Osteoblast (primary cell): ENCODE measurements around the gene LZTFL1. TPM values are rescaled to one million over a fixed set of nuclear protein-coding genes. Genes with fewer than 3 reads are reported as not detected.

Experiments
- DNase-seq: peaks from one replicate; pipeline ENCODE4 v3.0.0; 2011; ENCODE audit warnings: low spot score, mixed read lengths; ENCODE audit not compliant: insufficient read length; ENCODE audit errors: missing footprints
- H2AFZ ChIP-seq: 2 replicates; pipeline ENCODE4 v1.6.0; 2011; ENCODE audit warnings: mild to moderate bottlenecking, low read length
- H3K27ac ChIP-seq: 2 replicates; pipeline ENCODE4 v1.5.1; 2011; ENCODE audit warnings: mild to moderate bottlenecking, low read depth, low read length, moderate library complexity
- H3K27me3 ChIP-seq: 2 replicates; pipeline ENCODE4 v1.6.0; 2012; ENCODE audit warnings: mild to moderate bottlenecking, control low read depth, inconsistent platforms, low read length, moderate library complexity; ENCODE audit not compliant: insufficient read depth
- H3K36me3 ChIP-seq: 2 replicates; pipeline ENCODE4 v1.5.1; 2011; ENCODE audit warnings: mild to moderate bottlenecking, low read length, control low read depth, moderate library complexity; ENCODE audit not compliant: insufficient read depth
- H3K4me1 ChIP-seq: 2 replicates; pipeline ENCODE4 v1.5.1; 2011; ENCODE audit warnings: mild to moderate bottlenecking, low read length, control low read depth, moderate library complexity; ENCODE audit not compliant: insufficient read depth
- H3K4me2 ChIP-seq: 2 replicates; pipeline ENCODE4 v1.6.0; 2011; ENCODE audit warnings: mild to moderate bottlenecking, low read length; ENCODE audit not compliant: insufficient read depth
- H3K4me3 ChIP-seq: fragments of 200-600 bp; sonication (generic); 3 replicates; pipeline ENCODE4 v1.5.1; 2012; ENCODE audit warnings: mild to moderate bottlenecking, low read length, inconsistent platforms; ENCODE audit not compliant: insufficient read depth
- H3K79me2 ChIP-seq: 2 replicates; pipeline ENCODE4 v1.6.0; 2012; ENCODE audit warnings: mild to moderate bottlenecking, low read length, control low read depth, inconsistent platforms; ENCODE audit not compliant: insufficient read depth
- H3K9me3 ChIP-seq: 2 replicates; pipeline ENCODE4 v1.5.1; 2011; ENCODE audit warnings: low read depth, low read length, control low read depth
- H4K20me1 ChIP-seq: 2 replicates; pipeline ENCODE4 v1.6.0; 2012; ENCODE audit warnings: mild to moderate bottlenecking, low read length, control low read depth; ENCODE audit not compliant: insufficient read depth
- CTCF ChIP-seq: IDR thresholded peaks from 2 replicates; pipeline ENCODE4 v1.5.1; 2011; ENCODE audit warnings: mild to moderate bottlenecking, low read depth, low read length, moderate library complexity; ENCODE audit errors: extremely low read depth
- total RNA-seq: library from RNA; depleted of rRNA; stranded (reverse); fragments of >200 nt; gene quantifications from 2 replicates; pipeline ENCODE4 v1.2.3, GENCODE V29; 2012

LZTFL1 gene
- total RNA-seq, 1 donor = 26.1 TPM

DNA sequence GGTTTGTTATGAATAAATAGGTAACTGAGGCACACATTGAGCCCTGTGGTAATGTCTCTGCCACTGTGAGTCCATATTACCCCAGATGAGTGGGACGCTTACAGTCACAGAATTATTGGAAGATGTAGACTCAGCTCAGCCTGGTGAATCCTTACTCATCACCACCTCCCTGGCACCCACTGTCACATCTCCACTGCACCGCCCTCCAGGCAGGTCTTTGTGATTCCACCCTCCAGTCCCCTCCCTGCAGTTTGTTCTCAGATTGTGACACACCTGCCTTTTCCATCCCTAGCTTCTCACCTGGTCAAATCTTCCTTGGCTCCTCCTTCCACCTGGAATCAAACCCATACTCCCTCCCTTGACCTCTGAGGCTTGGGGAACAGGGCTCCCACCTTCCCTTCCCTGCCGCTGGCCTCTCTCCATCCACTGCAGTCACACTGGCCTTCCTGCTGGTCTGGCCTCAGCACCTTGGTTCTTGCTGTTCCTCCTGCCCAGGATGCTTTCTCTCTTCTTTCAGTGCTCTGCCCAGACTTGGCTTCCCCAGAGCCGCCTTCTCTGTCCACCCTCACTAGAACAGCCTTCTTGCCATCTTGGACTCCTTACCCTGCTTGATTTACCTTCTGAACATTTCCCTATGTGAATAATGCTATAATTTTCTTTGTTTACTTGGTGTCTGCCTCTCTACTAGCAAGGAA lies 55.0 kb downstream of the LZTFL1 start:
- H3K4me2 ChIP-seq = no peak overlapping the region
- H3K36me3 ChIP-seq = no peaks in the 10 kb centered on the region
- TF ChIP-seq CTCF = no peak
- H4K20me1 ChIP-seq = no peaks in the 10 kb centered on the region
- H3K4me3 ChIP-seq = no peak overlapping the region
- peaks cover 44% of the 10 kb centered on the region for H3K27me3 ChIP-seq
- H2AFZ ChIP-seq = no peak overlapping the region
- no peaks in the 10 kb centered on the region for H3K9me3 ChIP-seq
- no peaks in the 10 kb centered on the region for H3K79me2 ChIP-seq
- H3K27ac ChIP-seq = no peak overlapping the region
- DNase-seq = no peak
- no peaks in the 10 kb centered on the region for H3K4me1 ChIP-seq

GRCh38 chr3:45785605-45786150 lies 56.2 kb downstream of the LZTFL1 start:
- no peak overlapping the region for H3K27ac ChIP-seq
- no peaks in the 10 kb centered on the region for H3K36me3 ChIP-seq
- no peaks in the 10 kb centered on the region for H3K79me2 ChIP-seq
- no peak overlapping the region for H3K4me3 ChIP-seq
- no peaks in the 10 kb centered on the region for H3K4me1 ChIP-seq
- no peak overlapping the region for H3K4me2 ChIP-seq
- no peak overlapping the region for H2AFZ ChIP-seq
- no peaks in the 10 kb centered on the region for H4K20me1 ChIP-seq
- DNase-seq = no peak
- H3K9me3 ChIP-seq = no peaks in the 10 kb centered on the region
- no peak for TF ChIP-seq CTCF
- peaks cover 38% of the 10 kb centered on the region for H3K27me3 ChIP-seq

DNA sequence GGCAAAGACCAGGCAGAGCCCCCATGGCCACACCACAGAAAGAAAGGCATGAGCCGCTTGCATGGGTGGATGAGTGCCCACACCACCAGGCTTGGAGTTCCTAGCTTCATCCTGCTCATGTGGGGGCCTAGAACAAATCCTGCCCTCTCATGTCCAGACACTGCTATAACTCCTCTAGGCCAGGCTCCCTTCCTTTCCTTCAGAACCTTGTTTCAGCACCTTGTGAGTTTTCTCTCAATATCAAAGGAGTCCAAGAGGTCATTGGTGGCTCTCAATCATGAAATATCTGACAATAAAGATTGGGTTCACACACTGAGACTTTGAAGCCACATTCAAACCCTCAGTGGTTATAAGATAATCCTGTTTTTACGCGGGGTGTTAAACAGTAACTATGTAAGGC lies 58.3 kb downstream of the LZTFL1 start:
- TF ChIP-seq CTCF = no peak
- Histone ChIP-seq H3K9me3 (no peaks in the 10 kb centered on the region), H3K36me3 (no peaks in the 10 kb centered on the region), H3K27me3 (peaks cover 37% of the 10 kb centered on the region), H3K4me2 (no peak overlapping the region), H3K79me2 (no peaks in the 10 kb centered on the region), H3K27ac (no peak overlapping the region), H4K20me1 (no peaks in the 10 kb centered on the region), H3K4me1 (no peaks in the 10 kb centered on the region), H2AFZ (no peak overlapping the region), H3K4me3 (no peak overlapping the region)
- DNase-seq = no peak

DNA sequence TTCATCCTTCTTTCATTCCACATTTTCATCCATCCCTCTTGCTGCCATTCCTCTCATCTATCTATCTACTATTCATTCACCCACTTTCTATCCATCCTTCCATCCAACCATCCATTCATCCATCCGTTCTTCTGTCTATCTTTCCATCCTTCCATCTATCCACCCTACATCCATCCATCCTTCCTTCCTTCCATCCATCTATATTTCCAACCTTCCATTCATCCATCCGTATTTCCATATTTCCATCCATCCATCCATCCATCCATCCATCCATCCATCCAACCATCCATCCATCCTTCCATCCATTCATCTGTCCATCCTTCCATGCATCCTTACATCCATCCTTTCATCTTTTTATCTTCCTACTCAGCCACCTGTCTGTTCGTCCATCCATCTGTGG lies 59.5 kb downstream of the LZTFL1 start:
- Histone ChIP-seq H3K4me3 (no peak overlapping the region), H2AFZ (no peak overlapping the region), H3K27ac (no peak overlapping the region), H3K4me1 (no peaks in the 10 kb centered on the region), H3K36me3 (no peaks in the 10 kb centered on the region), H4K20me1 (no peaks in the 10 kb centered on the region), H3K4me2 (no peak overlapping the region), H3K79me2 (no peaks in the 10 kb centered on the region), H3K9me3 (no peaks in the 10 kb centered on the region), H3K27me3 (peaks cover 43% of the 10 kb centered on the region)
- no peak for TF ChIP-seq CTCF
- no peak for DNase-seq
